MM.1S (cell line): Measurements from ENCODE around the gene VPS45.

ENCODE experiments used
- DNase-seq: peaks from one replicate; pipeline ENCODE4 v3.0.0-alpha.2; 2015
- H2AFZ ChIP-seq: fragments of 300-600 bp; sonication (generic); 2 replicates; pipeline ENCODE4 v1.6.0; 2016; ENCODE audit warnings: antibody characterized with exemption, low read length
- H3F3A ChIP-seq: fragments of 300-600 bp; sonication (generic); 2 replicates; pipeline ENCODE4 v1.6.1; 2016; ENCODE audit warnings: mild to moderate bottlenecking, antibody characterized with exemption, low read length, moderate library complexity, mixed read lengths; ENCODE audit not compliant: insufficient read depth
- H3K27ac ChIP-seq: fragments of 300-600 bp; sonication (generic); 2 replicates; pipeline ENCODE4 v1.5.1; 2016; ENCODE audit warnings: mild to moderate bottlenecking, low read length
- H3K27me3 ChIP-seq: fragments of 300-600 bp; sonication (generic); replicated peaks from 2 replicates; pipeline ENCODE4 v1.6.0; 2016; ENCODE audit warnings: low read length; ENCODE audit not compliant: insufficient read depth
- H3K36me3 ChIP-seq: fragments of 300-600 bp; sonication (generic); replicated peaks from 2 replicates; pipeline ENCODE4 v1.6.1; 2016; ENCODE audit warnings: mild to moderate bottlenecking, low read length, mixed read lengths; ENCODE audit not compliant: insufficient read depth
- H3K4me1 ChIP-seq: fragments of 300-600 bp; sonication (generic); 2 replicates; pipeline ENCODE4 v1.6.1; 2016; ENCODE audit warnings: low read length, mixed read lengths
- H3K4me2 ChIP-seq: fragments of 300-600 bp; sonication (generic); 2 replicates; pipeline ENCODE4 v1.6.0; 2016; ENCODE audit warnings: low read depth, low read length
- H3K4me3 ChIP-seq: fragments of 300-600 bp; sonication (generic); 2 replicates; pipeline ENCODE4 v1.5.1; 2016; ENCODE audit warnings: low read length, mixed read lengths
- H3K79me2 ChIP-seq: fragments of 300-600 bp; sonication (generic); 2 replicates; pipeline ENCODE4 v1.6.1; 2016; ENCODE audit warnings: mixed run types, low read length, mixed read lengths
- H3K9ac ChIP-seq: fragments of 300-600 bp; sonication (generic); 2 replicates; pipeline ENCODE4 v1.6.1; 2016; ENCODE audit warnings: low read length, mixed read lengths
- H3K9me2 ChIP-seq: fragments of 300-600 bp; sonication (generic); replicated peaks from 2 replicates; pipeline ENCODE4 v1.6.1; 2016; ENCODE audit warnings: mild to moderate bottlenecking, low read length, mixed read lengths; ENCODE audit not compliant: insufficient read depth
- H3K9me3 ChIP-seq: fragments of 300-600 bp; sonication (generic); replicated peaks from 2 replicates; pipeline ENCODE4 v1.6.1; 2016; ENCODE audit warnings: mild to moderate bottlenecking, low read length, mixed read lengths; ENCODE audit not compliant: insufficient read depth
- H4K20me1 ChIP-seq: fragments of 300-600 bp; sonication (generic); 2 replicates; pipeline ENCODE4 v1.6.1; 2016; ENCODE audit warnings: mild to moderate bottlenecking, low read length, moderate library complexity, mixed read lengths; ENCODE audit not compliant: insufficient read depth
- CTCF ChIP-seq: fragments of 300-600 bp; sonication (generic); IDR thresholded peaks from 2 replicates; pipeline ENCODE4 v1.5.1; 2016; ENCODE audit warnings: antibody characterized with exemption, low read length, mixed read lengths
- EZH2 ChIP-seq: fragments of 300-600 bp; sonication (generic); optimal IDR thresholded peaks from 2 replicates; pipeline ENCODE3; 2017; ENCODE audit warnings: low read depth, mild to moderate bottlenecking, antibody characterized with exemption, low read length, mixed read lengths
- EZH2phosphoT487 ChIP-seq: fragments of 300-600 bp; sonication (generic); IDR thresholded peaks from 2 replicates; pipeline ENCODE4 v1.6.1; 2018; ENCODE audit warnings: antibody characterized with exemption, low read length

The VPS45 gene

GRCh38 chr1:150149271-150150132 lies 81.9 kb downstream of the VPS45 start, which contains the start of gene PLEKHO1:
TSS of gene PLEKHO1 (plus strand) at chr1:150149916. CDS start at chr1:150150258, 342 bp downstream.
- no peaks in the 10 kb centered on the region for H3K27me3 ChIP-seq
- H3K9me2 ChIP-seq, result no peaks in the 10 kb centered on the region
- H3K9ac ChIP-seq, result peak within 1 kb of the TSS; percentile 59; the same call in 1 of the 2 replicates
- TF ChIP-seq EZH2phosphoT487, result no peak
- no peak for TF ChIP-seq EZH2
- TF ChIP-seq CTCF, result no peak
- peaks cover 12% of the 10 kb centered on the region; the same call in 1 of the 2 replicates for H3F3A ChIP-seq
- peaks cover 26% of the 10 kb centered on the region for H3K79me2 ChIP-seq
- peaks cover 21% of the 10 kb centered on the region for H3K4me1 ChIP-seq
- H3K36me3 ChIP-seq, result no peaks in the 10 kb centered on the region
- no peaks in the 10 kb centered on the region for H3K9me3 ChIP-seq
- no peaks in the 10 kb centered on the region for H4K20me1 ChIP-seq
- peak within 1 kb of the TSS; percentile 71 for H3K4me2 ChIP-seq
- peak within 1 kb of the TSS; percentile 73 for H3K4me3 ChIP-seq
- H3K27ac ChIP-seq, result no peak within 1 kb of the TSS
- H2AFZ ChIP-seq, result peak within 1 kb of the TSS; percentile 43
- DNase-seq, result peak; percentile 82

GRCh38 chr1:150150133-150151021 lies 82.8 kb downstream of the VPS45 start:
- no peak for DNase-seq
- no peak overlapping the region for H3K27ac ChIP-seq
- peak overlapping the region; percentile 73 for H3K4me3 ChIP-seq
- H4K20me1 ChIP-seq, result no peaks in the 10 kb centered on the region
- peaks cover 27% of the 10 kb centered on the region for H3K79me2 ChIP-seq
- no peaks in the 10 kb centered on the region for H3K27me3 ChIP-seq
- H3K9me2 ChIP-seq, result no peaks in the 10 kb centered on the region
- peaks cover 29% of the 10 kb centered on the region for H3K4me1 ChIP-seq
- H3K4me2 ChIP-seq, result peak overlapping the region; percentile 62
- H3K36me3 ChIP-seq, result no peaks in the 10 kb centered on the region
- peak overlapping the region; percentile 59; the same call in 1 of the 2 replicates for H3K9ac ChIP-seq
- peak overlapping the region; percentile 43 for H2AFZ ChIP-seq
- TF ChIP-seq EZH2phosphoT487 (no peak), CTCF (no peak), EZH2 (no peak)
- no peaks in the 10 kb centered on the region for H3K9me3 ChIP-seq
- H3F3A ChIP-seq, result peaks cover 12% of the 10 kb centered on the region; the same call in 1 of the 2 replicates

- DNase-seq, result no peak
- Histone ChIP-seq H3K9me3 (no peaks in the 10 kb centered on the region), H3K4me2 (peak overlapping the region; percentile 62)
These were observed 84.0 kb downstream of the VPS45 start for GRCh38 chr1:150151291-150152181.

More at GRCh38 chr1:150151291-150152181, 84.0 kb downstream of the VPS45 start:
- Histone ChIP-seq H3K4me3 (peak overlapping the region; percentile 73), H3K4me1 (peaks cover 31% of the 10 kb centered on the region), H3K36me3 (no peaks in the 10 kb centered on the region), H3K9ac (peak overlapping the region; percentile 59; the same call in 1 of the 2 replicates), H3K27me3 (no peaks in the 10 kb centered on the region), H3K79me2 (peaks cover 29% of the 10 kb centered on the region), H4K20me1 (no peaks in the 10 kb centered on the region), H3K9me2 (no peaks in the 10 kb centered on the region), H3F3A (peaks cover 12% of the 10 kb centered on the region; the same call in 1 of the 2 replicates), H2AFZ (no peak overlapping the region), H3K27ac (no peak overlapping the region)
- TF ChIP-seq EZH2phosphoT487 (no peak), CTCF (no peak), EZH2 (no peak)
